CD1c-positive myeloid dendritic cell (primary cell): ENCODE measurements around the gene GCLC.
"Not testable (repeated sequence)": the region's sequence is repeated elsewhere in the genome, so short reads cannot be mapped to it uniquely, and the experiment has no call there.

ENCODE experiments used
- DNase-seq: peaks from one replicate; pipeline ENCODE4 v3.0.0-alpha.2; 2016; ENCODE audit errors: extremely low spot score

Gene GCLC

DNA sequence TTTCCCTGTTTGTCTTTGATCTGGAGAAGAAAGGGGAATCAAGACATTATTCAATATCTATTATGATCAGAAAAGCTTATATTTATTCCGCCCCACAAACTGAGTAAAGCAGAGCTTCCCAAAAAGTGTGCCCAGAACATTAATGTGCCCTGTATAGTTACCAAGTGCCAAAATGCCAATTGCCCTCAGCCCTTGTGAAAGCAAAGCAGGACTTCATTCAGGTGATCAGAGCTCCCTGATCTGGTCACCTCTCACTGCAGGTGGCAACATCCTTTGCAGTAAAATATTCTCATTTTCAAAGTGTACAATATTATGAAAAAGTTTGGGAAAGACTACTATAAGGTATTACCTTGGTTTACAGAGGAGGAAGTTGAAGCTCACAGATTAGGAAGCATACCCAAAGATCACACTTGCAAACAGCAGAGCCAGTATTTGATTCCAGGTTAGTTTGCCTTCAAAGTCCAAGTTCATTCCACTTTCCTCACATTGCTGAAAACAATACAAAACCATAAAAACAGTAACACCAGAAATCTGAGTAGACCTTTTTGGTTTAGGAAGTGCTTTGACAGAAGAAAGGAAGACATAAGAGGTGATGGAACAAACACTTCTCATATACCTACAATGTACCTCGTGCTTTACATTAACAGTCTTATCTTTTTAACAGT, 19.6 kb upstream of the GCLC start:
- DNase-seq = no peak

- peak; percentile 80 for DNase-seq
Observed at GRCh38 chr6:53556986-53557715, 12.2 kb upstream of the GCLC start.

- not testable (repeated sequence) for DNase-seq
Observed at GRCh38 chr6:53553600-53553999, 8.7 kb upstream of the GCLC start.

DNA sequence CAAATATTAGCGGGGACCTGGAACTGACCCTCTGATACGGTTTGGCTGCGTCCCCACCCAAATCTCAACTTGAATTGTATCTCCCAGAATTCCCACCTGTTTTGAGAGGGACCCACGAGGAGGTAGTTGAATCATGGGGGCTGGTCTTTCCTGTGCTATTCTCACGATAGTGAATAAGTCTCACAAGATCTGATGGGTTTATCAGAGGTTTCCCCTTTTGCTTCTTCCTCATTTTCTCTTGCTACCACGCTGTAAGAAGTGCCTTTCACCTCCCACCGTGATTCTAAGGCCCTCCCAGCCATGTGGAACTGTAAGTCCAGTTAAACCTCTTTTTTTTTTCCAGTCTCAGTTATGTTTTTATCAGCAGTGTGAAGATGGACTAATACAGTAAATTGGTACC, 6.8 kb upstream of the GCLC start:
- DNase-seq = peak; percentile 85

DNA sequence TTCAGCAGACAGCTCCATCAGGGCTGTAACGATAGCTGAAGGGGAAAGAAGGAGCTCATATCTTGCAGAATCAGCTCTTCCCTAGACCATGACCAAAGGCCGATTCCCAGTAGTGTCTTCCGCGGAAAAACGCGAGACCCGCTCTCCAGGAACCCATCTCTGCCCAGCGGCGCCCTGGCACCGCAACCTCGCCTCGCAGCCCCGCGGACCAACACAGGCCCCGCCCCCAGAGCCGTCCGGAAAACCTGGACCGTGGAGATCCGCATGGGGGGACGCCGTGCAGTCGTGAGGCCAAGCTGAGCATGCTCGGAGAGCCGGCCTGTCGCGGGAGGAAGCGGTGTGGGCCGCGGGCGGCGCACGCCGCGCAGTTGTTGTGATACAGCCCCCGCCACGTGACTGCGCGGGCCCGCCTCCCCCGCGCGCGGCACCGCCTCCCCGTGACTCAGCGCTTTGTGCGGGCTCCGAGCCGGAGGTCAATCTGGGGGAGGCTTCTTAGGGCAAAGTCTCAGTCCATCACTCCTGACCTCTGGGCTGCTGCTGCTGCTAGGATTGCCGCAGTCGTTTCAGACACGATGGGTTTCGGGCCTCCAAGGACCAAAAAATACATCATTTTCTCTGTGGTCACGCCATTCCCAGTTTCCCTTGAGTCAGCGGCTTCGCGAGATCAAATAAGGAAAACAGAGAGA, 3.1 kb upstream of the GCLC start:
- DNase-seq = peak; percentile 98

DNA sequence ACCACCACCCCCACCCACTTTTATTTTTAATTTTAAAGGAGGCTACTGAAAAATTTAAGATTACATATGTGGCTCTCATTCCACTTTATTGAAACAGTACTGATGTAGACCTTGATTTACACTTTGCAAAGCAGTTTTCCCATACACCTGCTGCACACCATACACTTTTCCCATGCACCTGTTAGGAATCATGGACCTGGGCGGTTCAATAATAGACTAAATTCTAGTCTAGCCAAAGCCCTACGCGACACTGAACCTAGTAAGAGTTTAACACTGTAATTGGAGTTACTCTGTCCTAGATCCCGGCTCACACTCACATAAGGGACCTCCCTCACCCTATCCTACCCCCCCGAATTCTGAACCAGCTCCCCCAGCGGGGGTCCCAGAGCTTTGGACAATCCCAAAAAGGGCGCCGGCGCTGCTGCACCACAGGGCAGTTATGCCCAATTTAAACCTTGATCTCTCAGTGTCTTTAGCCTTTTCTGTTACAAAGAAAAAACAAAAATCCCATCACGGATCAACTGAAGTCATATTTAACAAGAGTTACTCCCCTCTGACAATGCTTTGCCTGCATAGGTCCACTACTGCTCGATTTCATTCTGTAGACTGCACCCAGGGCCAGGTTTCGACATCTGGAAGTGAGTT, 2.4 kb upstream of the GCLC start:
- no peak for DNase-seq

- no peak for DNase-seq
Observed at GRCh38 chr6:53546281-53546680, 1.4 kb upstream of the GCLC start.

DNA sequence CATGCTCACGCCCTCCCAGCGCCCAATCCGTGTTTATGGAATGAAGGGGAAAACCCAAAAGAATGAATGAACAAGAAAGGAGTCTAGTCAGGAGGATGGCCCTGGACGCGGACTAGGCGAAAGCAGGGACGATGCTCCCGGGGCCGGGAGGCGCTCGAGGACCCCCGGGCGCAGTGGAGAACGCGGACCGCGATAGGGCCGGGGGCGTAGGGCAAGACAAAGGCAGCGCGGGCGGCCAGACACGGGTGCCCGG, 758 bp downstream of the GCLC start:
- DNase-seq = no peak

DNA sequence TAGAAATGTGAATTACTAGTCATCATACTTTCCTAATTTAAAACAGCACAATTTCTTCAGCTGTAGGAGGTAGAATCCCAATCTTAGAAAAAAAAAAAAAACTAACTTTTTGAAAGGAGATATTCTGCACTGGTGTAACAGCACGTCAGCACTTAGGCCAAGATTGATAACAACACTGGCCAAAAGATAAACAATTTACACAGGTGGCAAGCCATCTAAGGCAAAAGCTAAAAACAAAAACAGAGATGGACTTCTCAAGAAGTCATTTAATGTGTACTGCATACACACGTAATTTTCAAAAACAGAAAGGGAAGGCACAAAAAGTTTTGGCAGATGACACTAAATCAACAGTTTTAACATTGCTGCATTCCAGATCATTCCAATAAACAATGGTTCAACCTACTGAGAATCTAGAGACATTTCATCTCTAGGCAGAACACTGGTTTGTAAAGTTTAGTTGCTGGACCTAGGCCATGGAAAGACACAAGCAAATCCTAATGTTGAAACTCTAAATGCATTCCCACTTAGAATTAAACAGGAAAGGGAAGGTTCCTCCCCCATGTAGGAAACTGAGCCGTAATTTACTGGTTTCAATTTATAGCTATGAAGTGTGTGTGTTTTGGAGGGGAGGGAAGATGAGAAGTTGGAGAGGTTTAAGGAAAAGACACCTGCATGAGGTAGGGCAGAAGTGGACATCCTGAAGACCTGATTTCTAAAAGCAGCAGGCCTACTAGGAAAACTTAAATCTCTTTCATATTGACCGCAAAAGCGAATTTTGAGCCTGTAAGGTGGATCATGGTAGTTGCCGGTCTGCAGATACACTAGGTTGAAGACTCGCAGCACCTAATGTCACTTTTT, 1.3 kb downstream of the GCLC start:
- DNase-seq = peak; percentile 12

DNA sequence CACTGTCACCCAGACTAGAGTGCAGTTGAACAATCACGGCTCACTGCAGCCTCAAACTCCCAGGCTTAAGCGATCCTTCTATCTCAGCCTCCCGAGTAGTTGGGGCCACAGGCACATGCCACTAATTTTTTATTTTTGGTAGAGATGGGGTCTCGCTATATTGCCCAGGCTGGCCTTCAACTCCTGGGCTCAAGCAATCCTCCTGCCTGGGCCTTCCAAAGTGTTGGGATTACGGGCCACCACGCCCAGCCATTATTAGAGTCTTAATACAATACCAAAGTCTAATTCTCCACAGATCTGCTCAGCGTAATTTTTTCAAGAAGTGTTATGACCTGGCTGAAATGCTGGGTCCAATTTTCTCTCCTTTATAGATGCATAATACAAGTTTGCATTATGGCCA, 3.0 kb downstream of the GCLC start:
- DNase-seq = no peak

- peak; percentile 20 for DNase-seq
Observed at GRCh38 chr6:53540129-53540692, 4.7 kb downstream of the GCLC start.

DNA sequence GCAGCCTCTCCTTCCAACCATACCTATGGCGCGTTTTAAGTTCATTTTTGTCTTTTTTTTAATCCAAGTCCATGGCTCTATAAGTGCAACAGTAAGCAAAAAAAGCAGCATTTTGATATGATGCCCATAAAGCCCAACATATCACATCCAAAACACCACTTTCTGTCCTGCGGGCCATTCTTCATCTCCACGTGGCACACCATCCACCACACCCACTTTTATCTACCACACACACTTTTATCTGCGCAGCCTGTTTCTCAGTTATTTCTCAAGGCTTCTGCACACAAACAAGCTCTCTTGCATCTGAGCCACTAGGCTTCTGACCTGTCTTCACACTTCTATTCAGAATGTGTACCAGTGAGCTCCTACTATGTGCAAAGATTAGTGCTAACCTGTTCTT, 5.3 kb downstream of the GCLC start:
- DNase-seq = no peak

GRCh38 chr6:53536561-53536960, 8.3 kb downstream of the GCLC start:
- no peak for DNase-seq

- no peak for DNase-seq
Observed at GRCh38 chr6:53532942-53533341, 12.0 kb downstream of the GCLC start.

DNA sequence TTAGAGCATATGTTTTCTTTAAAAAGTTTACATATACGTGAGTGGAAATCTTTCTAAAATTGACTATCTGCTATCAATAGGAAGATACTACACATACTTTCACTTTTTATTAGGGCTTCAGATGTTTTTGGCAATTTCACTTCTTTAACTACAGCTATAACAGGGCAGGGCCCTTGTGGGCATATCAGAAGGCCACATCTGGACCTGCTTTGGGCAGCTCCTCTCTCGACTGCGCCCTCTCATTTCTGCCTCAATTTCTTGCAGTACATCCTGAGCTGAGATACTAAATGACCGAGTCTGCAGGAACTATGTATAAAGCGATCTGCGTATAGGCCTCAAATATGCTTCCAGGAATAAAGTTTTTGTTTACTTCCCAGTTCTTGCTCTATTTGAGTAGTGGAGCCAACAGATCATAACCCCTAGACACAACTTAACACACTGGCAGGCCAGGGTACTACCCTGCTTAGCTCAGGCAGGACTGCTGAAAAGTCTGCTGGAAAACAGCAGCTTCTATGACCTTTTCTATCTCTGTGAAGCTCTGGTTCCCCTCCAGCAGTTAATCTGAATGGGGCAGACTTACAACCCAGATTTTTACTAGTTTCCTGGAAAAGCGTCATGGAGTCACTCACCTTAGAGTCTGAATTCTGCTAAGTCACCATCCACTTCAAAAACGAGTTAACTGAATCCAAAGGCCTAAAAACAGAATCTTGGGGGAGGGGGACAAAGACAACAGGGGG, 12.7 kb downstream of the GCLC start:
- no peak for DNase-seq

DNA sequence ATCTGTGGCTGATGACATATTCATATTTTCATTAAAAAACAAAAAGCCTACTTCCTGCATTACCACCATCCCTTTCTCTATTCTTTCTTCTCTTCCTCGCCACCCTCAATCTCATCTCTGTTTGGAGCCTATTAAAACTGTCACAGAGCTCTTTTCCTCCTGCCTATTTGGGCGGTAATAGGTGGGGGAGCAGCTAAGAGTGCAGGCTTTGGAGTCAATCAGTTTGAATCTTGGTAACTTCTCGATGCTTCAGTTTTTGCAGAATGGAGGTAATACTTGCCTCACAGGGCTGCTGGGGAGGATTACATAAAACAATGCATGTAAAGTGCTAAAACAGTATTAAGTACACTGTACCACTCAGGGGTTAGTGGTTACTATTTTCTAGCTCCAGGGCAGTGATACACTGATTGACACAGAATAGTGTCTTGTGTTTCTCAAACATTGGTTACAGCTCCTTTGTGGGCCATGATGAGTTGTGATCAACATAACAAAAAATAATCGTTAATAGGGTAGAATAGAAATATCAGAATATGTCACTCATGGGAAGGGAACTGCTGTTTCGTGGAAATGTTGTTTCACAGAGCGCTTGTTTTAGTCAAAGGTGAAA, 14.0 kb downstream of the GCLC start:
- DNase-seq = no peak

DNA sequence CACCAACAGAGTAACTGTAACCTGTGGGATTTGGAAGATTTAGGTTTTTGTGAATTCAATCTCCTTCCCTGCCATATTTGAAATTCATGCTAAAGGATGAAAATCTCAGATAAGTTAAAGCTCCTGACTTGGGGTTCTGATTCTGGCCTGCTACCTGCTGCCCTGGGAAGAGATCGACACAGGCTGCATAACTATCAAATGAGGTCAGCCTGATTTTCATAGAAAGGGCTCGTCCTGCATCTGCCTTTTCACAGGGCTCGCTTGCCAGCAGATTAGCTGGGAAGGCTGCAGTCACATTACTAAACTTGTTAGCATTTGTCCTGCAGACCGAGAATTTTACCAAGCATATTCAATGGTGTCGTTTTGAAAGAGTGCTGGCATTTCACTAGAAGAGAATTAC, 14.6 kb downstream of the GCLC start:
- DNase-seq = no peak

GRCh38 chr6:53529324-53530036, 15.4 kb downstream of the GCLC start:
- DNase-seq = no peak

DNA sequence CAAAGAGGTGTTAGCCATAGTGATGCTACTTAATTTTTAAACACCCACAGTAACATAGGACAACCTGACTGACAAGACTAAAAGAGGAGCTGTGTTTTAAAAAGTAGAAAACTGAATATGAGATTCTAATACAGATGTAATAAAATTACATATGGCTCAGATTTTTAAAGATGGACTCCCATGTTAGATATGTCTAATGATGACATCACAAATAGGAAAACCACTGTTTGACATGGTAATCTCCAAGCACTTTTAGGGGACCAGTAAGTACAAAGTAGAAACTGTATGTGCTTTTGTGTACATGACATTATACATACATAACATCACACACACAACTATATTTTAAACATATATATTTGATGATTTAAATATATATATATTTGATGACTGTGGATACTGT, 16.8 kb downstream of the GCLC start:
- no peak for DNase-seq

DNA sequence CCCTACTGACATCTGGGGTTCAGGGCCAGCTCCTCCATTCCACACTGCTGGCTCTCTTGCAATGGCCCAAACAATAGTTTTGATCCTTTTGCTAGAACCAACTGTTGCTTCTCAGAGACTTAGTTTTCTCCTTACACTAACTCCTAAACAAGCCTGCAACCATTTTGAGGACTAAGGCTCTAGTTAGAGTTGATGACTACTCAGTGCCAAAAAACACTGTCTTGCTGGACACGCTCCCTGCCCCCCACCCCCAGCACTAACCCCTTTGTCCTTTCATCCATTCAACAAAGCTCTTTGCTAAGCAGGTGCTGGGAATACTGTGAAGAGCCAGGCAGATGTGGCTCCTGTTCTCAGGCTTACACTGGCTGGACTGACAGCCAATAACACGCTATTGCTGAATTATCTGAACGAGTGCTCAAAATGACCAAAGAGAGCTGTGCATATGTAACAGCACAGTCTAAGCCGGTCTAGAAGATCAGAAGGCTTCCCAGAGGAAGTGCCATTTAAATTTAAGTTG, 17.6 kb downstream of the GCLC start:
- DNase-seq = no peak
